OCI-LY1 (cell line): ENCODE data around the gene AGBL1.

Experiments used
- H2AFZ ChIP-seq: fragments of 200-600 bp; sonication (generic), shearing (Covaris generic); 2 replicates; pipeline ENCODE4 v1.6.0; 2014; ENCODE audit warnings: antibody characterized with exemption, mild to moderate bottlenecking, low read length
- H3F3A ChIP-seq: fragments of 200-600 bp; sonication (generic), shearing (Covaris generic); 2 replicates; pipeline ENCODE4 v1.6.0; 2014; ENCODE audit warnings: mild to moderate bottlenecking, antibody characterized with exemption, low read length, moderate library complexity; ENCODE audit not compliant: insufficient read depth
- H3K27ac ChIP-seq: fragments of 200-600 bp; sonication (generic); 2 replicates; pipeline ENCODE4 v1.5.1; 2014; ENCODE audit warnings: low read length, mixed run types, mild to moderate bottlenecking, low read depth; ENCODE audit not compliant: poor library complexity, severe bottlenecking
- H3K27me3 ChIP-seq: fragments of 200-600 bp; sonication (generic); 2 replicates; pipeline ENCODE4 v1.6.0; 2014; ENCODE audit warnings: antibody characterized with exemption, mild to moderate bottlenecking, low read length, moderate library complexity; ENCODE audit not compliant: insufficient read depth
- H3K36me3 ChIP-seq: fragments of 200-600 bp; sonication (generic); 2 replicates; pipeline ENCODE4 v1.6.1; 2014; ENCODE audit warnings: mild to moderate bottlenecking, antibody characterized with exemption, low read length, moderate library complexity, mixed read lengths; ENCODE audit not compliant: insufficient read depth
- H3K4me1 ChIP-seq: fragments of 200-600 bp; sonication (generic); 2 replicates; pipeline ENCODE4 v1.5.1; 2014; ENCODE audit warnings: mild to moderate bottlenecking, low read length, moderate library complexity; ENCODE audit not compliant: insufficient read depth, severe bottlenecking
- H3K4me2 ChIP-seq: fragments of 200-600 bp; sonication (generic), shearing (Covaris generic); 2 replicates; pipeline ENCODE4 v1.6.1; 2014; ENCODE audit warnings: low read length
- H3K4me3 ChIP-seq: fragments of 200-600 bp; sonication (generic); 2 replicates; pipeline ENCODE4 v1.5.1; 2014; ENCODE audit warnings: low read length, low read depth, mild to moderate bottlenecking, mixed read lengths; ENCODE audit not compliant: poor library complexity, severe bottlenecking
- H3K79me2 ChIP-seq: fragments of 200-600 bp; shearing (Covaris generic); 2 replicates; pipeline ENCODE4 v1.6.1; 2016; ENCODE audit warnings: mixed run types, low read length, mixed read lengths; ENCODE audit not compliant: insufficient read depth
- H3K9ac ChIP-seq: fragments of 200-600 bp; sonication (generic), shearing (Covaris generic); 2 replicates; pipeline ENCODE4 v1.6.1; 2014; ENCODE audit warnings: mild to moderate bottlenecking, low read length, mixed read lengths
- H3K9me2 ChIP-seq: fragments of 200-600 bp; sonication (generic), shearing (Covaris generic); 2 replicates; pipeline ENCODE4 v1.6.1; 2014; ENCODE audit warnings: low read depth, mild to moderate bottlenecking, low read length, mixed read lengths
- H3K9me3 ChIP-seq: fragments of 200-600 bp; shearing (Covaris generic); 2 replicates; pipeline ENCODE4 v1.6.1; 2014; ENCODE audit warnings: low read length, mixed read lengths
- H4K20me1 ChIP-seq: fragments of 200-600 bp; sonication (generic), shearing (Covaris generic); 2 replicates; pipeline ENCODE4 v1.6.0; 2016; ENCODE audit warnings: mild to moderate bottlenecking, low read length; ENCODE audit not compliant: insufficient read depth
- EZH2 ChIP-seq: fragments of 200-600 bp; sonication (generic), shearing (Covaris generic); IDR thresholded peaks from 2 replicates; pipeline ENCODE4 v1.8.0; 2017; ENCODE audit warnings: borderline replicate concordance, mixed run types, mild to moderate bottlenecking, antibody characterized with exemption, low read length, moderate library complexity, mixed read lengths
- TF ChIP-seq, protein P1 (sequence below): fragments of 200-600 bp; sonication (generic), shearing (Covaris generic); IDR thresholded peaks from 2 replicates; pipeline ENCODE4 v1.5.1; 2017; ENCODE audit warnings: mild to moderate bottlenecking, antibody characterized with exemption, low read length, moderate library complexity, mixed read lengths

The AGBL1 gene

DNA sequence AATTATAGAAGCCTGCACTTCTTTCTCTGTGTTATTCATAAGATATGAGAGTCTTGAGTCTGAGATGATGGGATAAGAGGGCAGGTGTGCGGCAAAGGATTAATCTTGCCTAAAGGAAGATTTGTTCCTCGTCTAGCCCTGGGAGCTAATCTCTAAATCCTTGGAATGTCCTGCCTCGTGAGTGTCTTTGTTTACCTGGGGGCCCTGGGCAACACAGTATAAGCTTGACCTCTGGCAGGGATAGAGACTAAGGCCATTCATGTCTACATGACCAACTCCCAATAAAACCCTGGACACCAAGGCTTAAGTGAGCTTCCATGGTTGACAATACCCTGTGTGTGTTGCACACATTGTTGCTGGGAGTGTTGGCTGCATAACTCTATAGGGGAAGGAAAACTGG, 3.2 kb upstream of the AGBL1 start:
- Histone ChIP-seq H3K4me3 (no peak overlapping the region), H3K79me2 (no peaks in the 10 kb centered on the region), H3K9me3 (no peaks in the 10 kb centered on the region), H2AFZ (no peak overlapping the region), H3K27me3 (peaks cover 4% of the 10 kb centered on the region; the same call in 1 of the 2 replicates), H3F3A (no peaks in the 10 kb centered on the region), H3K36me3 (no peaks in the 10 kb centered on the region), H4K20me1 (no peaks in the 10 kb centered on the region), H3K9ac (no peak overlapping the region), H3K9me2 (no peaks in the 10 kb centered on the region), H3K27ac (no peak overlapping the region), H3K4me2 (no peak overlapping the region), H3K4me1 (no peaks in the 10 kb centered on the region)
- no peak for TF ChIP-seq EZH2
- TF ChIP-seq, protein P1, sequence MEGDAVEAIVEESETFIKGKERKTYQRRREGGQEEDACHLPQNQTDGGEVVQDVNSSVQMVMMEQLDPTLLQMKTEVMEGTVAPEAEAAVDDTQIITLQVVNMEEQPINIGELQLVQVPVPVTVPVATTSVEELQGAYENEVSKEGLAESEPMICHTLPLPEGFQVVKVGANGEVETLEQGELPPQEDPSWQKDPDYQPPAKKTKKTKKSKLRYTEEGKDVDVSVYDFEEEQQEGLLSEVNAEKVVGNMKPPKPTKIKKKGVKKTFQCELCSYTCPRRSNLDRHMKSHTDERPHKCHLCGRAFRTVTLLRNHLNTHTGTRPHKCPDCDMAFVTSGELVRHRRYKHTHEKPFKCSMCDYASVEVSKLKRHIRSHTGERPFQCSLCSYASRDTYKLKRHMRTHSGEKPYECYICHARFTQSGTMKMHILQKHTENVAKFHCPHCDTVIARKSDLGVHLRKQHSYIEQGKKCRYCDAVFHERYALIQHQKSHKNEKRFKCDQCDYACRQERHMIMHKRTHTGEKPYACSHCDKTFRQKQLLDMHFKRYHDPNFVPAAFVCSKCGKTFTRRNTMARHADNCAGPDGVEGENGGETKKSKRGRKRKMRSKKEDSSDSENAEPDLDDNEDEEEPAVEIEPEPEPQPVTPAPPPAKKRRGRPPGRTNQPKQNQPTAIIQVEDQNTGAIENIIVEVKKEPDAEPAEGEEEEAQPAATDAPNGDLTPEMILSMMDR: no peak

DNA sequence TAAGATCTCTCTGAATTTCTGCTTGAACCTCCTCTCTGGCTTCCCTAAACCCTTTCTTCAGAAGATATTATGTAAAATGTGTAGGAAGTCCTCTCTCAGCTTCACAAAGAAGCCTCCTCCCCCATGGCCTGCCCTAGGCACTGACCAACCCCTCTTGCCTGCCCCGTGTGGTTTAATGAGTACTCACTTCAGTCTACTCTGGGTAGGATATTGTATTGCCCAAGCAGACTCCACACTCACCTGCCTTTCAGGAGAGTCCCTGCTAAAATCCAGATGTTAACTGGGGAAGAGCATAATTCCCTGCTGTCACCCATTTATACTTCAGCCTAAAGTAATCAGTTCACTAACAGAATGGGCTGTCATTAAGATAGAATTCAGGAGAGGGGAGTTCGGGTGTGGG, 2.6 kb upstream of the AGBL1 start:
- no peak overlapping the region for H3K9ac ChIP-seq
- H3K79me2 ChIP-seq: no peaks in the 10 kb centered on the region
- no peaks in the 10 kb centered on the region for H3K36me3 ChIP-seq
- H3K4me3 ChIP-seq: no peak overlapping the region
- TF ChIP-seq, protein P1: no peak
- H3K27me3 ChIP-seq: peaks cover 5% of the 10 kb centered on the region; the same call in 1 of the 2 replicates
- no peaks in the 10 kb centered on the region for H3K9me3 ChIP-seq
- H3K4me2 ChIP-seq: no peak overlapping the region
- no peaks in the 10 kb centered on the region for H3F3A ChIP-seq
- no peaks in the 10 kb centered on the region for H3K9me2 ChIP-seq
- no peak overlapping the region for H3K27ac ChIP-seq
- H3K4me1 ChIP-seq: no peaks in the 10 kb centered on the region
- no peaks in the 10 kb centered on the region for H4K20me1 ChIP-seq
- no peak overlapping the region for H2AFZ ChIP-seq

DNA sequence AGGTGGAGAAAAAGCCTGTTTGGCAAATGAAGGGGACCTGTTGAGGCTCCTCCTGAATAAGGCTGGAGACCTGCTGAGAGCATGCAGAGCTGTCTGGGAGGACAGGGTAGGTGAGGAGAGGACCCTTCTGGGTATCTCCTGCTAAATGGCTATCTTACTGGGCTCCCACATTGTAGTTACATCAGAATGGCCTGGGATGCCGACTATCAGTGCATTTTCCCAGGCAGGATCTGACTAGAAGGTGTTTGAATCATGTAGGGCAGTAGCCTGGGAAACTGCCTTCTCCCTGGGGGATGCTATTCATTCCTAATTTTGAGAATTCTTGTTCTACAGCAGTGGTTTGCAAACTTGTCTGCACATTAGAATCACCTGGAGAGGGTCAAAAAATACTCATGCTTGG, 631 bp downstream of the AGBL1 start:
- H3K9me3 ChIP-seq: no peaks in the 10 kb centered on the region
- H3K36me3 ChIP-seq: no peaks in the 10 kb centered on the region
- no peak overlapping the region for H3K27ac ChIP-seq
- no peaks in the 10 kb centered on the region for H3K4me1 ChIP-seq
- TF ChIP-seq EZH2: no peak
- TF ChIP-seq, protein P1: no peak
- peaks cover 5% of the 10 kb centered on the region; the same call in 1 of the 2 replicates for H3K27me3 ChIP-seq
- no peak overlapping the region for H3K9ac ChIP-seq
- H3K4me2 ChIP-seq: no peak overlapping the region
- H3K79me2 ChIP-seq: no peaks in the 10 kb centered on the region
- no peaks in the 10 kb centered on the region for H4K20me1 ChIP-seq
- no peaks in the 10 kb centered on the region for H3K9me2 ChIP-seq
- H3K4me3 ChIP-seq: no peak overlapping the region
- no peaks in the 10 kb centered on the region for H3F3A ChIP-seq
- no peak overlapping the region for H2AFZ ChIP-seq
